Esophagus squamous epithelium (tissue), 4 donors: Measurements from ENCODE around the gene PIK3R5.

Source experiments
- CTCF ChIP-seq, 6 experiments: fragments of 450-650 bp in 4 of 6; fragments of 200-600 bp in 2 of 6; sonication (generic) in 2 of 6; IDR thresholded peaks; one replicate each; pipeline ENCODE4 v1.5.1; 2016 to 2019; ENCODE audit warnings: antibody characterized with exemption in 6 of 6, mild to moderate bottlenecking in 4 of 6, moderate library complexity in 4 of 6
- POLR2A ChIP-seq, 4 donors: fragments of 450-650 bp; IDR thresholded peaks; one replicate each; pipeline ENCODE4 v1.6.1; 2017; ENCODE audit warnings: antibody characterized with exemption in 4 of 4, mild to moderate bottlenecking in 4 of 4, moderate library complexity in 3 of 4

- TF ChIP-seq CTCF (IDR thresholded peaks at IDR 0.05) (no peak), POLR2A (IDR thresholded peaks at IDR 0.05) (no peak)
Measured at GRCh38 chr17:8837563-8838075, 127.9 kb downstream of the PIK3R5 start.
